Measurements from ENCODE around the gene MAPRE3. TPM values are rescaled to one million over a fixed set of nuclear protein-coding genes. Genes with fewer than 3 reads are reported as not detected.
A peak's percentile ranks its signal among the peaks of the same experiment; 100 is the strongest.

The MAPRE3 gene
- total RNA-seq, 1 experiment from 2014 or later: 10.3 TPM

- TF ChIP-seq ZMAT4 (CRISPR knock-in tag; IDR thresholded peaks at IDR 0.05) (no peak), IRF1 (CRISPR knock-in tag; IDR thresholded peaks at IDR 0.05) (peak; percentile 10; the same call in 1 of the 2 replicates), ZNF138 (CRISPR knock-in tag; conservative IDR thresholded peaks at IDR 0.05) (no peak), SMAD4 (CRISPR knock-in tag; IDR thresholded peaks at IDR 0.05) (0 out of 2 replicates have a peak, but pooled peaks have one; percentile 36), GRHL2 (CRISPR knock-in tag; IDR thresholded peaks at IDR 0.05; ENCODE audit: insufficient replicate concordance, severe bottlenecking) (no peak), ATF6 (CRISPR knock-in tag; IDR thresholded peaks at IDR 0.05) (no peak), E2F4 (CRISPR knock-in tag; IDR thresholded peaks at IDR 0.05; ENCODE audit: borderline replicate concordance, low read depth) (no peak), NR3C1 (CRISPR knock-in tag; conservative IDR thresholded peaks at IDR 0.05; ENCODE audit: low read depth) (no peak), ZNF281 (CRISPR knock-in tag; IDR thresholded peaks at IDR 0.05) (0 out of 2 replicates have a peak, but pooled peaks have one; percentile 22), KAT7 (CRISPR knock-in tag; IDR thresholded peaks at IDR 0.05; ENCODE audit: borderline replicate concordance) (peak; percentile 83; the same call in 1 of the 2 replicates), ETV6 (CRISPR knock-in tag; IDR thresholded peaks at IDR 0.05) (peak; percentile 56; the same call in 1 of the 2 replicates), HMGA2 (CRISPR knock-in tag; IDR thresholded peaks at IDR 0.05) (no peak), ZNF423 (CRISPR knock-in tag; IDR thresholded peaks at IDR 0.05) (no peak), CREB1 (CRISPR knock-in tag; IDR thresholded peaks at IDR 0.05) (peak; percentile 69; the same call in 1 of the 2 replicates), AR (CRISPR knock-in tag; IDR thresholded peaks at IDR 0.05) (no peak), GABPB1 (CRISPR knock-in tag; IDR thresholded peaks at IDR 0.05) (peak; percentile 56)
Measured at GRCh38 chr2:27032495-27033252, 62.2 kb downstream of the MAPRE3 start, which contains the start of gene TMEM214 (continued).

Data from WTC11 (cell line).